H1 (cell line): ENCODE data around the gene CD72. TPM values are rescaled to one million over a fixed set of nuclear protein-coding genes. Genes with fewer than 3 reads are reported as not detected.

Experiments used
- CTCF ChIA-PET: fragments of 300-600 bp; sonication (Branson Sonifier 250); formaldehyde crosslinking; loops from one replicate; lab custom pipeline; 2021; ENCODE audit not compliant: partially characterized antibody; lab: Charles Lee
- POLR2A ChIA-PET: fragments of 300-600 bp; sonication (Branson Sonifier 250); formaldehyde crosslinking; loops from one replicate; lab custom pipeline; 2021; ENCODE audit warnings: inconsistent platforms; ENCODE audit not compliant: partially characterized antibody; lab: Charles Lee
- DNase-seq, 2 experiments: peaks; one replicate each; pipeline versions ENCODE4 v3.0.0 to v3.0.0-alpha.2; 2010 to 2022; ENCODE audit warnings: low spot score in 2 of 2, low read depth in 1 of 2, mixed read lengths in 1 of 2
- FAIRE-seq: peaks from 2 replicates; lab custom pipeline; 2011; peaks lifted over from hg19 to GRCh38; lab: Jason Lieb, UNC
- H2AFZ ChIP-seq: 2 replicates; pipeline ENCODE4 v1.8.1; 2012; ENCODE audit warnings: low read length, inconsistent platforms
- H2AK5ac ChIP-seq: 2 replicates; pipeline ENCODE4 v1.6.1; 2013; ENCODE audit warnings: low read depth, low read length
- H2BK120ac ChIP-seq: replicated peaks from 2 replicates; pipeline ENCODE3; 2013; ENCODE audit warnings: low read depth, low read length, inconsistent platforms
- H2BK12ac ChIP-seq: 2 replicates; pipeline ENCODE4 v1.6.1; 2013; ENCODE audit warnings: low read depth, low read length
- H2BK15ac ChIP-seq: 2 replicates; pipeline ENCODE4 v1.6.1; 2013; ENCODE audit warnings: low read length
- H2BK20ac ChIP-seq: 2 replicates; pipeline ENCODE4 v1.6.1; 2013; ENCODE audit warnings: low read length
- H2BK5ac ChIP-seq: 2 replicates; pipeline ENCODE4 v1.6.1; 2013; ENCODE audit warnings: low read depth, low read length
- H3K14ac ChIP-seq: 2 replicates; pipeline ENCODE4 v1.6.1; 2013; ENCODE audit warnings: inconsistent platforms; ENCODE audit not compliant: insufficient read length
- H3K18ac ChIP-seq: 2 replicates; pipeline ENCODE4 v1.6.1; 2013; ENCODE audit warnings: low read length; ENCODE audit errors: extremely low read depth
- H3K23ac ChIP-seq: 2 replicates; pipeline ENCODE4 v1.6.1; 2013; ENCODE audit warnings: inconsistent platforms; ENCODE audit not compliant: insufficient read length
- H3K23me2 ChIP-seq: 2 replicates; pipeline ENCODE4 v1.6.1; 2013; ENCODE audit warnings: low read depth, low read length
- H3K27ac ChIP-seq: 2 replicates; pipeline ENCODE4 v1.6.1; 2011; ENCODE audit warnings: low read depth, low read length, inconsistent platforms
- H3K27me3 ChIP-seq, 4 experiments: replicated peaks in 1 of 4; 1 replicate in 1 of 4; 2 replicates in 3 of 4; pipeline versions ENCODE4 v1.6.1 to v1.8.1; 2011 to 2013; ENCODE audit warnings: low read length in 3 of 4, mild to moderate bottlenecking in 3 of 4, inconsistent platforms in 2 of 4, mixed read lengths in 2 of 4, moderate library complexity in 1 of 4; ENCODE audit not compliant: control insufficient read depth in 3 of 4, insufficient read depth in 3 of 4; ENCODE audit errors: extremely low read depth in 1 of 4
- H3K36me3 ChIP-seq, 4 experiments: 2 replicates each; pipeline versions ENCODE4 v1.6.1 to v1.8.1; 2011 to 2013; ENCODE audit warnings: mild to moderate bottlenecking in 4 of 4, low read length in 3 of 4, moderate library complexity in 2 of 4, control low read depth in 1 of 4, inconsistent platforms in 1 of 4; ENCODE audit not compliant: insufficient read depth in 4 of 4, control insufficient read depth in 2 of 4
- H3K4ac ChIP-seq: replicated peaks from 2 replicates; pipeline ENCODE3; 2013; ENCODE audit warnings: low read length, low read depth, mixed read lengths, inconsistent platforms; ENCODE audit not compliant: insufficient read length
- H3K4me1 ChIP-seq, 4 experiments: replicated peaks in 1 of 4; 1 replicate in 1 of 4; 2 replicates in 3 of 4; pipeline versions ENCODE4 v1.6.1 to v1.8.1; 2011 to 2013; ENCODE audit warnings: low read length in 3 of 4, inconsistent platforms in 2 of 4, mixed read lengths in 1 of 4; ENCODE audit not compliant: insufficient read depth in 4 of 4, control insufficient read depth in 3 of 4
- H3K4me2 ChIP-seq, 2 experiments: 2 replicates each; pipeline versions ENCODE4 v1.6.1 to v1.8.1; 2011 to 2013; ENCODE audit warnings: low read depth in 2 of 2, low read length in 2 of 2, control low read depth in 1 of 2, inconsistent platforms in 1 of 2, mild to moderate bottlenecking in 1 of 2; ENCODE audit not compliant: insufficient read depth in 1 of 2
- H3K4me3 ChIP-seq, 4 experiments: fragments of 200-600, 300-600 bp in 1 of 4; sonication (generic), shearing (Covaris generic), sonication (Bioruptor Twin) in 1 of 4; 2 replicates each; pipeline versions ENCODE4 v1.5.1 to v1.8.1; 2011 to 2016; ENCODE audit warnings: low read length in 4 of 4, low read depth in 3 of 4, control low read depth in 2 of 4, inconsistent platforms in 2 of 4, mild to moderate bottlenecking in 2 of 4, mixed read lengths in 1 of 4, moderate library complexity in 1 of 4; ENCODE audit not compliant: insufficient read depth in 2 of 4; ENCODE audit errors: extremely low read depth in 1 of 4
- H3K56ac ChIP-seq: replicated peaks from 2 replicates; pipeline ENCODE3; 2013; ENCODE audit warnings: low read depth, mild to moderate bottlenecking, mixed read lengths, low read length, inconsistent platforms; ENCODE audit not compliant: insufficient read length
- H3K79me1 ChIP-seq: 2 replicates; pipeline ENCODE4 v1.6.1; 2013; ENCODE audit warnings: low read depth, low read length, control low read depth
- H3K79me2 ChIP-seq, 2 experiments: 2 replicates each; pipeline versions ENCODE4 v1.6.1 to v1.8.1; 2012 to 2013; ENCODE audit warnings: low read length in 2 of 2, mild to moderate bottlenecking in 2 of 2, inconsistent platforms in 1 of 2; ENCODE audit not compliant: insufficient read depth in 2 of 2, control insufficient read depth in 1 of 2
- H3K9ac ChIP-seq, 4 experiments: replicated peaks in 1 of 4; 1 replicate in 1 of 4; 2 replicates in 3 of 4; pipeline versions ENCODE4 v1.6.1 to v1.8.1; 2011 to 2013; ENCODE audit warnings: low read depth in 3 of 4, low read length in 3 of 4, control low read depth in 2 of 4, mild to moderate bottlenecking in 2 of 4, moderate library complexity in 2 of 4, inconsistent platforms in 1 of 4; ENCODE audit errors: extremely low read depth in 1 of 4
- H3K9me3 ChIP-seq, 2 experiments: 2 replicates each; pipeline versions ENCODE4 v1.6.1 to v1.8.1; 2012 to 2013; ENCODE audit warnings: mild to moderate bottlenecking in 2 of 2, moderate library complexity in 2 of 2, control low read depth in 1 of 2, inconsistent platforms in 1 of 2, low read depth in 1 of 2, low read length in 1 of 2, mixed read lengths in 1 of 2; ENCODE audit not compliant: insufficient read depth in 2 of 2
- H4K20me1 ChIP-seq, 2 experiments: replicated peaks in 1 of 2; 2 replicates each; pipeline versions ENCODE3 to v1.8.1; 2011 to 2013; ENCODE audit warnings: inconsistent platforms in 2 of 2, low read length in 2 of 2, mild to moderate bottlenecking in 1 of 2; ENCODE audit not compliant: insufficient read depth in 2 of 2, control insufficient read depth in 1 of 2
- H4K5ac ChIP-seq: 2 replicates; pipeline ENCODE4 v1.6.1; 2013; ENCODE audit warnings: low read length, low read depth, mixed read lengths, inconsistent platforms; ENCODE audit not compliant: insufficient read length
- H4K8ac ChIP-seq: 2 replicates; pipeline ENCODE4 v1.8.0; 2013; ENCODE audit warnings: mild to moderate bottlenecking, moderate library complexity, low read length, inconsistent platforms; ENCODE audit not compliant: insufficient read depth; ENCODE audit errors: extremely low read depth
- H4K91ac ChIP-seq: replicated peaks from 2 replicates; pipeline ENCODE3; 2013; ENCODE audit warnings: low read length, mixed read lengths, inconsistent platforms; ENCODE audit not compliant: insufficient read length
- WGBS, 2 experiments: shearing (Covaris generic) in 1 of 2; methylation state at CpG; one replicate each; pipeline versions ENCODE4 v1.1.6 to v1.1.7; 2013 to 2015; ENCODE audit warnings: low lambda C conversion rate in 2 of 2, mixed read lengths in 2 of 2, inconsistent platforms in 1 of 2, low coverage in 1 of 2, missing lambda C conversion rate in 1 of 2; ENCODE audit not compliant: insufficient replicate concordance in 2 of 2, insufficient coverage in 1 of 2, insufficient read length in 1 of 2; ENCODE audit errors: extremely low coverage in 1 of 2, missing lambda C conversion rate in 1 of 2; 5-methylcytosine and 5-hydroxymethylcytosine counted together
- polyA plus RNA-seq, 7 experiments: library from polyadenylated mRNA; depleted of rRNA in 3 of 7; stranded (reverse) in 5 of 7; unstranded in 2 of 7; fragments of >200 nt in 5 of 7; fragments of 200-250 nt in 2 of 7; gene quantifications; 1 replicate in 5 of 7; 2 replicates in 1 of 7; 4 replicates in 1 of 7; pipeline versions ENCODE4 v1.2.1 to v1.2.3, GENCODE V29; 2011 to 2013; ENCODE audit warnings: missing spikeins in 2 of 7, mixed read lengths in 2 of 7
- total RNA-seq: library from RNA; stranded (reverse); fragmentation: NEBNext Ultra II Directional; extraction: Animal tissue kit (Norgen Biotek cat#: 25700); gene quantifications from 2 replicates; pipeline ENCODE4 v1.2.1, GENCODE V29; 2021

The CD72 gene
- total and polyA plus RNA-seq, 2 of the 8 experiments (the other 6 are each of a cell fraction or from before 2014, with no cell fraction given), result 4.0 to 4.5 TPM

GRCh38 chr9:35609820-35610163, 8.4 kb downstream of the CD72 start:
- Histone ChIP-seq H4K8ac (no peak overlapping the region), H3K23me2 (peaks cover 6% of the 10 kb centered on the region), H4K20me1 (peaks cover 0 to 15% of the 10 kb centered on the region in 2 experiments), H3K27me3 (no peaks in the 10 kb centered on the region), H3K14ac (no peak overlapping the region), H3K4me1 (peaks cover 0 to 3% (median under 1%) of the 10 kb centered on the region in 4 experiments; a peak in 3 of 7 replicates), H2BK5ac (no peak overlapping the region), H3K4me3 (no peak overlapping the region), H2BK12ac (no peak overlapping the region), H3K18ac (no peak overlapping the region), H2BK15ac (no peak overlapping the region), H2BK120ac (no peak overlapping the region), H2AFZ (no peak overlapping the region), H3K79me1 (no peaks in the 10 kb centered on the region), H3K4ac (no peak overlapping the region), H3K79me2 (peaks cover 0 to 2% of the 10 kb centered on the region in 2 experiments; a peak in 1 of 4 replicates), H3K36me3 (peaks cover 3 to 12% (median 9%) of the 10 kb centered on the region in 4 experiments; a peak in 5 of 8 replicates), H3K27ac (no peak overlapping the region), H3K9me3 (no peaks in the 10 kb centered on the region), H4K5ac (no peak overlapping the region), H3K23ac (no peak overlapping the region), H3K9ac (no peak overlapping the region), H2BK20ac (no peak overlapping the region), H2AK5ac (no peak overlapping the region), H4K91ac (no peak overlapping the region), H3K56ac (no peak overlapping the region), H3K4me2 (no peak overlapping the region)
- DNase-seq (no peak), FAIRE-seq (no peak)
- POLR2A ChIA-PET, result no interaction called here
- CTCF ChIA-PET, result interaction anchor here (1.5 to 6.1 kb wide), 7 partner anchors 10 to 147 kb away, joined by 3 to 47 read pairs (median 6); partner anchors contain the start of genes CCDC107 and RMRP
- WGBS, 2 experiments, result 81% methylated on average over 12 of the region's 13 CpGs; no CpG with 5 or more reads in 1 of the 2 experiments
